Left kidney (tissue), 2 donors: Measurements from ENCODE around the gene KCNF1. TPM values are rescaled to one million over a fixed set of nuclear protein-coding genes. Genes with fewer than 3 reads are reported as not detected.
"Not testable (repeated sequence)": the region's sequence is repeated elsewhere in the genome, so short reads cannot be mapped to it uniquely, and the experiment has no call there.

Experiments used
- DNase-seq: peaks from one replicate; pipeline ENCODE4 v3.0.0-alpha.2; 2013
- polyA plus RNA-seq: library from polyadenylated mRNA; unstranded; fragments of 120-200 nt; gene quantifications from one replicate; pipeline ENCODE4 v1.2.1, GENCODE V29; 2013; ENCODE audit not compliant: insufficient read length

The KCNF1 gene
- polyA plus RNA-seq, 1 donor: 0.95 TPM

DNA sequence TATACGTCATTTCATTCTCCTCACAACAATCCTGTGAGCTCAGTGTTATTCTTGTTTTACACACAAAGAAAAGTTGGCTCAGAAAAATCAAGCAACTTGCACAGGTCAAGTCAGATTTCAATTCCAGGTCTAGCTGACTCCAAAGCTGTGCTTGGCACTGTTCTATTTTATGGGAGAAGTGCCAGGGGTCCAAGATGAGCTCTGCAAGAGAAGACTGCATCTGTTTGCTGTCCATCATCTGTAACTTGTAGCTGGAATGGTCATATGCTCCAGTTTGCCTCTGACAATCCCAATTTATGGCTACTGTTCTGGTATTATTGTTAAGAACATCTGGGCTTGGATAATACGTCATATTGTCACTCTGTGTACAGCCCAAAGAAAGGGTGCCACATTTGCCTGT, 28.9 kb downstream of the KCNF1 start:
- no peak for DNase-seq

DNA sequence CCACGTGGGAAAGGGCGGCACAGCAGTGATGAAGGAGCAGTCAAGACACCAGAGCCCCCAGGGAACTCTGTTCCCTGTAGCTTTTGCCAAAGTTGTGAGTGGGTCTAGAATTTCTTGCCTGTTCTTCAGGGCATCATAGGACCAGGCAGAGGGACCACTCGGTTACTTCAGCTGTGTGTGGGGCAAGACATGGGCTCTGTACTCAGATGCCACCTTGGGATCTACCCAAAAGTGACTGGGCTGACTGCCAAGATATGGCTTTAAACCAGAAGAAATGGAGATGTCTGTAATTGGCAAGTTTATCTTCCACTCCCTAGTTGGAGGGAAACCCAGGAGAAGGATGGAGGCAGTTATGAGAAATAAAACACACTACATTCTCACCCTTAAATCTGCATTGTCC, 29.6 kb downstream of the KCNF1 start:
- DNase-seq: no peak

DNA sequence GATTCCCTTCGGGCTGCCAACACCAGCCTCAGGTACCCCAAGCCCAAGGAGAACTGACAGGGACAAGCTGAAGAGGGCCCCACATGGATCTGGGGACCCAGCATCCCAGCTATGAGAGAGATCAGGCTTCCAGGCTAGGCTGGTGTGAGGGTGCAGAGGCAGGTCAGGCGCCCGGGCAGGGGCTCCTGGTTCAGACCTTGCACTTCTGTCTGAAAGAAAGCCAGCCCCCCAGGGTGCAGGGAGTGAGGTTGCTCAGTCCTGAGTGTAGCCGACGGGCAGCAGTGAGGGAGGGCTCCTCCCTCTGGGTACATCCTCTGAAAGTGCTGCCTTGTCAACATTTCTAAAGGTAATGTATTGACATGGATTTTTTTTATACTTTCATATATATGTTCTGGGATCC, 33.1 kb downstream of the KCNF1 start:
- no peak for DNase-seq

DNA sequence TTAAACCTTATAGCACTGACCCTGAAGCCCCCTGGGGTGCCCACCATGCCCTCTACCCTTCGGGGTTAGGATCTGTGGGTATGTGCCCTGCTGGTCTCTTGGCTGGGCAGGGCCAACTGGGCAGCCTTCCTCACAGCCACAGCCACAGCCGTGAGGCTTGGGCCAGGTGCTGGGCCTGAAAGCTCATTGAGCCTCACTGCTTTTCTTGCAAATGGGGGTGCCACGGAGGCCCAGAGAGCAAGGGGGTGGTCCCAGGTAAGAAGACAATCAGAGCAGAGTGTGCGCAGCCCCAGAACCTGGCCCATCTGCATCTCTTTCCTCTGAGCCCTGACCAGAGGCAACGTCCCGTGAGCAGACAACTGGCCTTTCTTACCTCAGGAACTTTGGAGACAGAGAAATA, 34.7 kb downstream of the KCNF1 start:
- no peak for DNase-seq

DNA sequence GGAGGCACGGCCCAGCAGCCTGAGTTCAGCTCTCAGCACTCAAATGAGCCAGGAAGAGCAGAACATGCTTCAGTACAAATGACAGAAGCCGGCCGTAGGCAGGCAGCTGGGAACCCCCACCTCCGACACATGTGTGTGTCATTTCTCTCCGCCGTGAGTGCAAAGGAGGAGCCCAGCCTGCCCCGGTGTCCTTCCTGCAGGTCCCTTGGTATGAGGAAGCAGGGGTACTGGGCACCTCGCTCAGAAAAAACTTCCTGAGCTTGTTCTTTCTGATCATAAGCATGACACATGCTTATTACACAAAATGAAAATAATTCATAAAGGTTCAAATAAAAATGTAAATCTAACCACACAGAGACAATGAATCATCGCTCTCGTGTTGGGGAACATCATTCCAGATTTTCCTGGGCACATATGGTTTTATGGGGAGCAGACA, 35.3 kb downstream of the KCNF1 start:
- DNase-seq: no peak

DNA sequence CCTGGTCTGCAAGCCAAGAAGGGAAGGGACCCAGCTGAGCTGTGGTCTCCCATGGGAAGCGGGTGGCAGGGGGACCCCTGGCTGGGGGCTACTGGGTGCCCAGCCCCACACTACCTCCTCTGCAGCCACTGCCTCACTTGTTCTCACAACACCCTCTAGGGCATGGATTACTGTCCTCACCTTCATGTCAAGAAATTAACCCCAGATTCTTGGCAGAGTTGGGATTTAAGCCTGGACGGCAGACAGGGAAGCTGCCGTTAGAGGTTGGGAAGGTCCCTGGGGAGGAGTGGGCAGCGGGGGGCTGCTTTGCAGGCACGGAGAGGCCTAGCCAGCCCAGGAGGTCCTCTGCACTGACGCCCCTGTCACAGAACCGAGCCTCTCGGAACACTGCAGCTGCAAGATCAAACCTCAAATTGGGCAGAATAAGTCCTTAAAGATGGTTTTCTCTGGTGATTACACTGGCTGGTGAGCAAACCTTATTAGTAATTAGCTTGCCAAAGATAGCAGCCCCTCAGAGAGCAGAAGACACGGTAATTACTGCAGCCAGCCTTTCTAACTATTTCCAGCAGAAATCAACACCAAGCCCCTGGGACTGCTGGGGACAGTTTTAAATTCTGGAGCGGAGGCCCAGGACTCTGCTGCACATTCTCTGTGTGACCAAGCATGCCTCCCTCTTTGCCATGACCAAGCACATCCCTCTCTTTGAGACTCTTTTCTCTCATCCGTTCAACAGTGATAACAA, 35.9 kb downstream of the KCNF1 start:
- no peak for DNase-seq

DNA sequence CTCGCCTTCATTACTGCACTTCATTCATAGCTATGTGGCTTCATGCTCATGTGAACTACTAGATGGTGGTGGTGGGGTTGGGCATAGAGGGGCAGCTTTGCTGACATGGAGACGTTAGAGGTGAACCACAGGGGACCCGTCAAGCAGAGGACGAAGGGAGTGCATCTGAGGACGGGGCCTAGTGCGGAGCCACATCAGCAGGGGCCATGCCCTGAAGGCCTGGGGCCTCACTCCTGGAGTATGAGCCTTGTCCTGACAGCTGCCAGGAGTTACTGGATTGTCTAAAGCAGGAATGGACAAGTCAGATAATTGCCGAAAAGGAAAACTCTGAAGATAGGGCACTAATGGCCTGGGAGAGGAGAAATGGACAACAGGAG, 36.4 kb downstream of the KCNF1 start:
- no peak for DNase-seq

DNA sequence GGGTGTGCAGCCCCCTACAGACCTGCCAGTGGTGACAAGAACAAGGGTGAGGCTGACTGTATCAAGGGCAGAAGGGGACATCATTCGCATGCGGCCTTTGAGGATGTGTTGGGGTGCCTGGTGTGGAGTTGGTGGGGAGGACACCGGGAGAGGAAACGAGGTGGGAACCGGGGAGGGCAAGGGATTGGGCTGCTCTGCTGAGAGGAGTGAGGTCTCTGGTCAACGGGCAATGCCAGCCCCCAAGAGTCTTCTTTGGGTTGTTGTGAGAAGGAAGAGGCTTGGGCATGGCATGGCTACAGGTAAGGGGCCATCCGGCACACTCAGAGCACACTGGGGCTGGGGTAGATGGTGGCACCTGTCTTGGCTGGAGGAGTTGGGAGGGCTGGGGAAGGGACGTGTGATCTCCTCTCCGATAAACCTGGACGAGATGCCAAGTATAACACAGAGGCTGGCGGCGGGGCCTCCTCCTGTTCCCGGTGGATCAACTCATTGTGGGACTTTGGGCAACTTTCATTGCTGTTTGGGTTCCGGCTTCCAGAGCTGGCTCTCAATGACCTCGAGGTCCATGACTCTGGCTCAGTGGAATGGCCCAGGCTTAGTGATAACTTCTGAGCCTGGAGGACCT, 37.0 kb downstream of the KCNF1 start:
- no peak for DNase-seq

DNA sequence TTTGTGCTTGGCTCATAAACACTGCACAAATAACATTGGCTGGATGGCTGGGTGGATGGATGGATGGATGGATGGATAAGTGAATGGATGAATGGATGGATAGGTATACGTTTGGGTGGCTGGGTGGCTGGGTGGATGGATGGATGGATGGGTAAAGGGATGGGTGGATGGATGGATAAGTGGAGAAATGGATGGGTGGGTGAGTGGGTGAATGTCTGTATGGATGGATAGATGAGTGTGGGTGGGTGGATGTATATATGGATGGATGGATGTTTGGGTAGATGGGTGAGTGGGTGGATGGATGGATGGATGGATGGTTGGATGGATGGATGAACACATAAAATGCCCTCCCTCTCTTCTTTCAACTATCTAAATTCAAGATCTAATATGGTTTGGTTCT, 38.1 kb downstream of the KCNF1 start:
- DNase-seq: no peak

DNA sequence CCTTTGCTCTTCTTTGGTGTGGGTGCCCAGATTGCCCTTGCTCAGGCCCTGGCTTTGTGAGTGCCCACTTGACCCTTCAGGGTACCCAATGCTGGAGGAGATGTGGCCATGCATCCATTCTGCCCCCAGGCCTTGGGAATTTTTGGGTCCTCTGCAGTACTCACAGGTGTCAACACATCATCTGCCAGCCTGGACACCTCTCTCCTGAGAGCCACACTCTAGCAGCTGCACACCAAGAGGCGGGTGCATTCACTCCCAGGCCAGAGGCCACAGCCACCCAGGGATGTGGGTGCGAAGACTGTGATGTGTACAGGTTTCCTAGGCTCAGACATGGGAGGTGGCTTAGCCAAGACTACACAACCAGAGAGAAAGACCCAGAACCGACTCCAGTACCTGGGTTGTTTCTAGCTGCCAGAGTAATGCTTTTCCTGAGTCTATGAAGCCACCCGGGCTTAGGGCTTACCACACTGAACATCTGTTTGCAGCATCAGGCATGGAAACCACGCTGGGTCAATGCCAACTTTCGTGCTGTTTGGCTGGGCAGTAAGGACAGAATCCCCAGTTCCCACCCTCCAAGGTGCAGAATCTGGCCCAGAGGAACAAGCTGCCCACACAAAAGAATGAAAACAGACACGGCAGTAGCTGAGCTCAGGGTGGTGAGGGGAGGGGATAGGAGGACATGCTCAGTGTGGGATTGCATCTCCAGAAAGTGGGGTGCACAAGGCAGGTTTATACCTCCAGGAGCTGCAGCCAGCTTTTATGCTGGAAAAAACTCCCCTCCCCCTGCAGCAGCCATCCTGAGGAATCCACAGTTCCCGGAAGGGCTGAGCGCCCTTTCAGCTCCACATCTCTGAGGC, 40.1 kb downstream of the KCNF1 start:
- no peak for DNase-seq

DNA sequence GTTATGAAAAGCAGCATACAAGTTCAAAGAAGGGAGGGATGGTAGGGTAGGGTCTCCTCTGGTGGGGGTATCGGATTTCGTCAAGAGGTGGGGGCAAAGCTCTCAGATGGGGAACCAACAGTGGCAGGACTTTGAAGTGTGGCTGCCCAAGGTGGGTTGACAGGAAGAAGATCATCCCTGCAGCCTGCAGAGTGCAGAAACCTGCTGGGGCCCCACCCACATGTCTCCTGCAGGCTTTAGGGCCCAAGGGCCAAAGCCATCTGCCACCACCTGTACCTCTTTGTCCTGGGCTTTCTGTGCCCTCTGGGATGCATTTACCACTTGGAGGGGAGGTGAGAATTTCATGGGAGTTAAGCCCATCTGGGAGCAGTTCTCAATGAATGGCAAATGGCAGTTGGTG, 42.7 kb downstream of the KCNF1 start:
- DNase-seq: no peak

DNA sequence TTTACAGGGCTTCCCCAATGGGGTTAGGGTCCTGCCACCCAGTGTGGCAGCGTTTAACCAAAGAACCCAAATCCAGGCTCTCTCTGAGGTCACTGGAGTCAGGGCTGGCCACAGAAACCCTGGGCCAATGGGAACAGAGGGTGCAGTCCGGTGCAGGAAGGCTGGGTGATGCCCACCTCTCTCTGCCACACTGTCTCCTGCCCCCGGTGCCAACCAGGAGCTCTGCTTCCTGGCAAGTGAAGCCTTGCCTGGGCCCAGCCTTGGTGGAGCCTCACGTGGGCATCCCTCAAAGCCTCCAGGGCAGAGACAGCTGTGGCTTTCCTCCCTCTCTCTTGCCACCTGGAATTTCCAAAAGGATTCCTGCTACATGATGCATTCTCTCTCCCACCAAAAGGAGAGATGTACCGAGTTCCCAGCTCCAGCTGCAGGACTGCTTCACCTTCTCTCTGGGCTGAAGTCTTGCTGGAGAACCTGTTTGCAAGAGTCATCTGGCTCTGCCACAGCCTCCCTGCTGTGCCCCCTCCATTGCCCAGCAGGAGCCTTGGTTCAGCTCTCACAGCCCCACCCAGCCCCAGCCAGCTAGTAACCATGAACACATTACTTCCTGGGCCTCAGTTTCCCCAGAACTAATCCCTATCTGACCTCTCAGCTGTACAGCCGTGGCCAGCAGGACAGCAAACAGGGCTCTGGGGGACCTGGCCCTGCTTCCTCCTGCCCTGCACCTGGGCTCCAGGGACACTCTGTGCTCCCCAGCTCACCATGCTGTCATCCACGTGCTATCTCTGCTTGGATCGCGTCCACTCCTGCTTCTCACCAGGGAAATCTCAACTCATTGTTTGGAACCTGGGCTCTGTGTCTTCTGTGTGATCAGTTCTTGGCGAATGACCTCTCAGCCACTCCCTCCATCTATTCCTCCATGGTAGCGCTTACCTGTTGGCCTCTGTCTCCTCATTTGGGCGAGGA, 43.4 kb downstream of the KCNF1 start:
- no peak for DNase-seq

DNA sequence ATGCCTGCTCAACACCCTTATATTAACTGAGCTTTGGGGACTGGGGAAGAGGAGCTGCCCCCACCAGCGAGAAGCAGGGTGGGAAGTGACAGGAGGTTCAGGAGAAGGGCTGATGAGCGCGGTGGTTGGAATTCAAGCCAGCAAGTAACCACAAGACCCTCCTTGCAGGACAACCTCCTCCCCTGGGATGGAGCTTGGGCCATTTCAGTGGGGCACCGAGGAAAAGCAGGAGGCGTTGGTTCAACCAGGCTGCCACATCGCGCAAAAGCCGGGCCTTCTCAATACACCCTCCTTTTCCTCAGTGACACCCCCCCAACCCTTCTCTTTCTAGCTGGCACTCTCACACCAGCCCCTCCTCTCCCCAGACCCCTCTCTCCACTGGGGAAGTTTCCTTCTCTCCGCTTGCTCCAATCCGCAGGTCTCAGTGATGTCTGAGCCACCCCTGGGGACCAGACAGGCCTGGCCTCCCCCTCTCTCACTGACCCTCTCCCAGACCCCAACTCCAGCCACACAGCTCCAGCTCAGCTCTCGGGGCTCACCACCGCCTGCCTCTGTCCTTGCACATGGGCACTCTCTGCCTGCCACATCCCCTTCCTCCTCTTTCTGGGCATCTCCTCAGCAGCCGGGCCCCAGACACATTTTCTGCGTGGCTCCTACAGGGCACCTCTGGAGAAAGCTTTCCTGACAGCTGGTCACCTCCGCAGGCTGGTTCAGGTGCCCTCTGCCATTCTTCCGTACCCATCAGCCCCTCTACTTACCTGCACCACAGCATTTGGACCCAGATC, 44.5 kb downstream of the KCNF1 start:
- DNase-seq: no peak

DNA sequence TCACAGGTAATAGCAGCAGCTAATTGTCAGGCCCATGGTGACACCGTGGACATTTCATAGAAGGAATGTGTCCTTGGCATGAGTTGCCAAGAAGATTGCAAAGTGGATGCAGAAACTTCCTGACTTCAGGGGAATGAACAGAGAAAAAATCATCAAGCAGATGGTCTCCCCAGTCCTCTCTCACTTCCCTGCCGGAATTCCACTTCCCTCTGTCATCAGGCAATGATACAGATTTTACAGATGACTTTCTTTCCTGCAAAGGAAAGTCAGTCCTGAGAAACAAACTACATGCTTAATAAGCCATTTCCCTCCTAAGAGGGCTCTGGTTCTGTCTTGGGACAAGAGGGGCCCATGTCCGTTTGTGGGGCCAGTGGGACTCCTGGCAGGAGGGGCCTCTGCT, 45.7 kb downstream of the KCNF1 start:
- DNase-seq: no peak

DNA sequence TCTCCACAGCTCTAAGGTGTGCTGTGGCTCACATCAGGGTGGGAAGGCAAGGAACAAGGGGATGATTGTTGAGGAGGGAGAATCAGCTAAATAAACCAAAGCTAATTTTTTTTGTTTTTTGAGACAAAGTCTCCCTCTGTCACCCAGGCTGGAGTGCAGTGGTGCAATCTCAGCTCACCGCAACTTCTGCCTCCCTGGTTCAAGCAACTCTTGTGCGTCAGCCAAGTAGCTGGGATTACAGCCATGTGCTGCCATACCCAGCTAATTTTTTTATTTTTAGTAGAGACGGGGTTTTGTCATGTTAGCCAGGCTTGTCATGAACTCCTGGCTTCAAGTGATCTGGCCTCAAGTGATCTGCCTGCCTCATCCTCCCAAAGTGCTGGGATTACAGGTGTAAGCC, 46.7 kb downstream of the KCNF1 start:
- DNase-seq: not testable (repeated sequence)

DNA sequence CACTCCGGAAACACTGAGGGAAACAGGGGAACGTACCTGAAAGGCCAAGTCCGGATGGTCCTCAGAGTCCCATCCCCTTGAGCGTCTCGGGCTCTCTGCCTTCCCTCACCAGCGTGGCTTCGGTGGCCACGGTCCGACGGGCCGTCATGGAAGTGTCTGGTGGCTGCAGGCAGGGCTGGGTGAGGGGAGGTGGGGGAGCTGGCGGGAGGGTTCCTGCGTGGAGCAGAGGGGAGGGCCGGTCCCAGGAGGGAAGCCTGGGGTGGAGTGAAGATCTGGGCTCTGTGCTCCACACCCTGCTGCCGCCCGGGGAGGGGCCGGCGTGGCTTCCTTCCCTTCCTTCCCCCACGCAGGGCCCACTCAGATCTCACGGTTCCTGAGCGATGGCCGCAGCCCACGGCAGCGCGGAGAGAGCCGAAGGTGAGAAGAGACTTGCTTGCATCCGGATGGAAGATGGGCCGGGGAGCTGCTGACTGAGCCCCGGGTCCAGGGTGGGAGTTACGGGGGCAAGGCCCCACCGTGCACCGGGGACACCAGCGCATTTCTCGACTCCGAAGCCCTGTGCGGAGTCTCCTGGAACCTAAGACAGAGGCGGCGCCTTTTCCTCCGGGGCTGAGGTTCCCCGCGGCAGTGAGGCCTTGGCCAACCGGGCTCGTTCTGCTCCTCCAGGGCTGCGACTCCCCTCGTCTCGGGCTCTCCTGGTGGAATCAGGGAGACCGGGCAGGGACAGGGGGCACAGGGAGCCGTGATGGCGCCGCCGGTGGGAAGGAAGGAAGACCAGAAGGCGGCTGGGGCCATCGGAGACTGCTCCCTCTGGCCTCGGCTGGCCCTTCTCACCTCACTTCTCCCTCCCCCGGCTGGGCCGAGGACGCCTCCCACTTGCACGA, 49.1 kb downstream of the KCNF1 start:
- no peak for DNase-seq

DNA sequence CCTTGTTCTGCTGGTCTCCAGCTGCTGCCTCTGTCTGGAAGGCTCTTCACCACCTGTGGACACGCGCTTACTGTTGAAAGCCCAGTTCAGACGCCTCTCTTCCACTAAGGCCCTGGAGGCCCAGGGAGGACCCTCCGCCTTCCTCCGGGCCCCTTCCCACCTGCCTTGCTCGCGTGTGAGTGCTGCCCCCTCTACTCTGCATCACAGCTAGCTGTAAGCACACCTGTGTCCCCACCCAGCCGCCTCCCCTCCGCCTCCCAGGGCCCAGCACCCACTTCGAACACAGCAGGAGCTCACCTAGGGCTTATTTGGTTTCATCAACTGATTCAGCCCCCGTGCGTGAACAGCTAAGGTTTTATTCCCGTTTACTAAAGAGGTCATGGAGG, 49.7 kb downstream of the KCNF1 start:
- no peak for DNase-seq

DNA sequence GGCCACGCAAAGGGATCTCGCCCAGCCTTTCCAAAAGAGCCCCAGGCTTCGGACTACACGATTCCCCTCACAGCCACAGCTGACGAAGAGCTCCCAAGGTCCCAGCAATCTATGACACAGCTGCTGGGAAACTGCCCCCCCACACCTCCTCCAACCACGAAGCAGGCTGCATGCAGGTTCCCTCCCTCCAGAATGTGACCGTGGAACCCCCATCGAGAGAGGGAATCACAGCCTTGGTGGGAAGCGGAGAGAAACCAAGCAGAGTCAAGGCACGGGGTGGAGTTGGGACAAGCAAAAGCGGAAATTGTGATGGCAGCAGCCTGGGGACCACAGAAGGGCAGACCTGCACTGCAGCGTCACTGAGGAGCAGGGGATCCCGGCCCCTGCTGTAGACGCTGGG, 50.3 kb downstream of the KCNF1 start:
- DNase-seq: no peak

DNA sequence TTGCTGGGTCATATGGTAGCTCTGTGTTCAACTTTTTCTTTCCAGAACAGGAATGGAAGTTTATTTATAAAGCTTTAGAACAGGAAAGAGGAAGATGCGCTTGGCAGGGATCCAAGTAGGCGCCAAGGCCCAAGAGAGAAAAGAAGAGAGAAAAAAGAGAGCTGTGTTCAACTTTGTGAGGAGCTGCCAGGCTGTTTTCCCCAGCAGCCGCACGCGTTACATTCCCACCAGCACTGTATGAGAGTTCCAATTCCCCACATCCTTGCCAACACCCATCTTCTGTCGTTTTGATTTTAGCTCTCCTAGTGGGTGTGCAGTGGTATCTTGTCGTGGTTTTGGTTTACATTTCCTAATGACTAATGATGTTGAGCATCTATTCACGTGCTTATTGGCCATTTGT, 51.4 kb downstream of the KCNF1 start:
- no peak for DNase-seq
